OCI-M2 (cell line): ENCODE results near the gene BLACAT1.

ENCODE experiments used
- DNase-seq: peaks from one replicate; lab custom pipeline; 2025; ENCODE audit not compliant: unreplicated experiment; lab: John Stamatoyannopoulos, UW

BLACAT1 gene

GRCh38 chr1:205455581-205456382, at the start of gene BLACAT1:
BLACAT1 (minus strand) TSS chr1:205456045.
- DNase-seq = no peak

GRCh38 chr1:205505076-205505729, 49.4 kb upstream of the BLACAT1 start:
- DNase-seq = no peak

GRCh38 chr1:205504311-205505075, 48.6 kb upstream of the BLACAT1 start, which contains the start of gene CDK18:
CDK18 (plus strand) TSS chr1:205504669; CDS start chr1:205523168, 18,499 bp downstream.
- no peak for DNase-seq

- DNase-seq = no peak
These were observed 47.1 kb upstream of the BLACAT1 start for GRCh38 chr1:205502992-205503391.

GRCh38 chr1:205502111-205502810, 46.4 kb upstream of the BLACAT1 start:
- no peak for DNase-seq

- DNase-seq = no peak
These were observed 44.7 kb upstream of the BLACAT1 start for GRCh38 chr1:205500240-205501233.

GRCh38 chr1:205499789-205500188, 43.9 kb upstream of the BLACAT1 start:
- no peak for DNase-seq

- DNase-seq = no peak
These were observed 41.5 kb upstream of the BLACAT1 start for GRCh38 chr1:205497351-205497750.

- no peak for DNase-seq
These were observed 40.8 kb upstream of the BLACAT1 start for GRCh38 chr1:205496661-205497060.

- DNase-seq = no peak
These were observed 39.5 kb upstream of the BLACAT1 start for GRCh38 chr1:205495237-205495823.

GRCh38 chr1:205494115-205494514, 38.3 kb upstream of the BLACAT1 start:
- no peak for DNase-seq

- DNase-seq = no peak
These were observed 37.6 kb upstream of the BLACAT1 start for GRCh38 chr1:205493241-205494085.

GRCh38 chr1:205492774-205493173, 36.9 kb upstream of the BLACAT1 start:
- DNase-seq = no peak

GRCh38 chr1:205492201-205492667, 36.4 kb upstream of the BLACAT1 start:
- no peak for DNase-seq

- DNase-seq = no peak
These were observed 35.9 kb upstream of the BLACAT1 start for GRCh38 chr1:205491794-205492193.

- DNase-seq = no peak
These were observed 32.4 kb upstream of the BLACAT1 start for GRCh38 chr1:205488074-205488723.

- no peak for DNase-seq
These were observed 30.4 kb upstream of the BLACAT1 start for GRCh38 chr1:205486258-205486657.
